Liver (tissue), 3 donors: ENCODE results near the gene KCNN1.

Source experiments
- CTCF ChIP-seq: fragments of 150-350 bp; IDR thresholded peaks from 2 replicates; pipeline ENCODE4 v1.5.1; 2017; ENCODE audit warnings: improper control_type of control experiment, low read depth, low read length; ENCODE audit not compliant: missing input control
- EGR1 ChIP-seq, 2 donors: IDR thresholded peaks; 2 replicates each; pipeline ENCODE4 v1.6.1; 2016 to 2018; ENCODE audit warnings: antibody characterized with exemption in 2 of 2, low read depth in 2 of 2
- FOXA1 ChIP-seq: IDR thresholded peaks from 2 replicates; pipeline ENCODE4 v1.6.1; 2016; ENCODE audit warnings: antibody characterized with exemption
- MAX ChIP-seq: IDR thresholded peaks from 2 replicates; pipeline ENCODE4 v1.6.1; 2016; ENCODE audit warnings: antibody characterized with exemption
- RAD21 ChIP-seq, 2 donors: IDR thresholded peaks; 2 replicates each; pipeline ENCODE4 v1.6.1; 2016; ENCODE audit warnings: antibody characterized with exemption in 2 of 2, mild to moderate bottlenecking in 2 of 2
- TF ChIP-seq, protein P1 (sequence below): IDR thresholded peaks from 2 replicates; pipeline ENCODE4 v1.6.1; 2016; ENCODE audit warnings: antibody characterized with exemption
- donor health status: healthy.
- donor health status: healthy.

- TF ChIP-seq MAX = no peak
- TF ChIP-seq, protein P1, sequence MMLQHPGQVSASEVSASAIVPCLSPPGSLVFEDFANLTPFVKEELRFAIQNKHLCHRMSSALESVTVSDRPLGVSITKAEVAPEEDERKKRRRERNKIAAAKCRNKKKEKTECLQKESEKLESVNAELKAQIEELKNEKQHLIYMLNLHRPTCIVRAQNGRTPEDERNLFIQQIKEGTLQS = peak; percentile 78
- no peak for TF ChIP-seq CTCF
- peak; percentile 5 to 17 for TF ChIP-seq RAD21 (IDR thresholded peaks at IDR 0.05)
- TF ChIP-seq FOXA1 = no peak
- TF ChIP-seq EGR1 (IDR thresholded peaks at IDR 0.05; ENCODE audit: low read depth in 2 of 2) = no peak
These were observed 46.6 kb downstream of the KCNN1 start for GRCh38 chr19:18013210-18014111.
